Prostate gland (tissue), 2 donors: ENCODE measurements around the gene RPAIN. TPM values are rescaled to one million over a fixed set of nuclear protein-coding genes. Genes with fewer than 3 reads are reported as not detected.
A peak's percentile ranks its signal among the peaks of the same experiment; 100 is the strongest.

Source experiments
- DNase-seq: peaks from one replicate; pipeline ENCODE4 v3.0.0-alpha.2; 2019; ENCODE audit warnings: low spot score
- H3K27ac ChIP-seq, 2 donors: fragments of 200-600 bp; sonication (generic); 2 replicates each; pipeline ENCODE4 v1.5.1; 2017 to 2019
- H3K27me3 ChIP-seq: fragments of 200-600 bp; sonication (generic); replicated peaks from 2 replicates; pipeline ENCODE4 v1.5.1; 2019; ENCODE audit not compliant: insufficient read depth
- H3K36me3 ChIP-seq, 2 donors: fragments of 200-600 bp; sonication (generic); 1 replicate in 1 of 2; 2 replicates in 1 of 2; pipeline versions ENCODE4 v1.5.1 to v1.8.1; 2017 to 2019
- H3K4me1 ChIP-seq: fragments of 200-600 bp; sonication (generic); replicated peaks from 2 replicates; pipeline ENCODE4 v1.5.1; 2019
- H3K4me3 ChIP-seq, 2 donors: fragments of 200-600 bp; sonication (generic); 2 replicates each; pipeline ENCODE4 v1.5.1; 2017 to 2019
- H3K9me3 ChIP-seq: fragments of 200-600 bp; sonication (generic); 2 replicates; pipeline ENCODE4 v1.5.1; 2017
- CTCF ChIP-seq, 4 experiments: fragments of 200-600 bp in 2 of 4; fragments of 450-650 bp in 2 of 4; sonication (generic) in 2 of 4; IDR thresholded peaks; 1 replicate in 3 of 4; 2 replicates in 1 of 4; pipeline ENCODE4 v1.5.1; 2016 to 2019; ENCODE audit warnings: antibody characterized with exemption in 4 of 4, mild to moderate bottlenecking in 2 of 4, moderate library complexity in 2 of 4
- POLR2A ChIP-seq: fragments of 450-650 bp; IDR thresholded peaks from one replicate; pipeline ENCODE4 v1.6.1; 2016; ENCODE audit warnings: antibody characterized with exemption, mild to moderate bottlenecking
- POLR2AphosphoS5 ChIP-seq: sonication (generic); formaldehyde crosslinking; IDR thresholded peaks from one replicate; pipeline ENCODE4 v1.6.1; 2017; ENCODE audit warnings: antibody characterized with exemption
- WGBS: methylation state at CpG from one replicate; pipeline ENCODE4 v1.1.5; 2018; 5-methylcytosine and 5-hydroxymethylcytosine counted together
- intact Hi-C: fragments of 100-400 bp; cut with DNase I; formaldehyde crosslinking; loops from one replicate; pipeline ENCODE4 v1.14.2; 2022
- total RNA-seq, 2 donors: library from RNA; depleted of rRNA; stranded (reverse); fragments of >200 nt; gene quantifications; one replicate each; pipeline ENCODE4 v1.1.0, GENCODE V29; 2016

The RPAIN gene
- 10 to 100 TPM; 39.2 to 51.1 TPM for total RNA-seq

DNA sequence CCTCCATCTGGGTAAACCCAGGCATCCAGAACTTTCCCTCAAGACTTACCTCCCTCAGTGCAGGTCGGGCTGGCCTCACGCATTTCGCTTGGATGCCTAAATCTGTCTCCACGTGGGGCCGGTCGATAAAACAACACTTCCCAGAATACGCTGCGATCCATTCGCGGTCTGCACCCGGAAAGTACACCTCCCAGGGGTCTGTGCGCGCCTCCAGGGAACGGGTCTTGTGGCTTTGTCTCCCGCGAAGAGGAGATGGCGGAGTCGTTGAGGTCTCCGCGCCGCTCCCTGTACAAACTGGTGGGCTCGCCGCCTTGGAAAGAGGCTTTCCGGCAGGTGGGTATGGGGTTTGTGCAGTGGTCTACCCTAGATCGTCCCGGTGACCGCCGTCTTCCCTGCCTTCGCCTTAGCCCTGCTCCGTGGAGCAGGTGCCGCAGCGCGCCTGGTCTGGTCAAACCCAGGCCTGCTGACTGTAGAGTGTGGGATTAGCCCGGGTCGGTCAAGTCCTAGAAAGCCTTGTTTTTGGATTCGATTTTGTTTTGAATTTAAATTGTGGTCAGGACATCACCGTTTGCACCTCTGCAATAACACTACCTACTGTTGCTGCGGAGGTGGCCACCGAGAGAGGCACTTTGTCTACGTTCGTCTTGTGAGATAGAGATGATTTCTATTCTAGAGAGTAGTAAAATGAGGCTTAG, at the start of gene RPAIN:
Gene RPAIN (plus strand): TSS at position 224 of the 695 bp plus-strand sequence. CDS start 29 bp downstream, at position 253.
- Histone ChIP-seq H3K27me3 (no peaks in the 10 kb centered on the region), H3K4me3 (peak within 1 kb of the TSS; percentile 65), H3K4me1 (peaks cover 5% of the 10 kb centered on the region), H3K27ac (peak within 1 kb of the TSS; percentile 91), H3K9me3 (no peaks in the 10 kb centered on the region), H3K36me3 (peaks cover 2 to 8% of the 10 kb centered on the region in 2 donors)
- intact Hi-C loops, result loop anchor here (2.0 kb wide), 1 partner anchor 49 kb away; the partner anchor contains the start of gene DHX33
- peak; percentile 91 for DNase-seq
- WGBS, result under 1% methylated on average over 41 of the region's 41 CpGs
- peak; percentile 78 for TF ChIP-seq POLR2AphosphoS5
- TF ChIP-seq CTCF (IDR thresholded peaks at IDR 0.05), result no peak
- TF ChIP-seq POLR2A, result peak; percentile 51

DNA sequence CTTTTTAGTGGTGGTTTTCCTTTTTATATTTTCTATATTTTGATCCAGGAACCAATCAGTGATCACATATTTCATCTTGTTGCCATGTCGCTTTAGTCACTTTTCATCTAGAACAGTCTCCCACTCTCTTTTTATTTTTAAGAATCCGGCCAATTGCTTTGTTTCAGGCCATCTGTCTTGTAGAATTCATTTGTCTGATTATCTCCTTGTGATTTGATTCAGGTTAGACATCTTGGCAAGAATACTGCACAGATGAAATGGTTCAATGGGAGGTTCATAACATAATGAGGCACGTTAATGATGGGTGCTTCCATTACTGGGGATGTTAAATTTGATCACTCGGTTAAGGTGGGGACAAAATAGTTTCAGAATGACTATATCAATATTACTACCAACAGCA, 49.6 kb upstream of the RPAIN start:
- H3K4me3 ChIP-seq, result no peak overlapping the region
- TF ChIP-seq POLR2A (no peak), POLR2AphosphoS5 (no peak), CTCF (IDR thresholded peaks at IDR 0.05) (no peak)
- H3K9me3 ChIP-seq, result no peaks in the 10 kb centered on the region
- intact Hi-C loops, result no loop called here
- no peaks in the 10 kb centered on the region for H3K36me3 ChIP-seq
- H3K27me3 ChIP-seq, result no peaks in the 10 kb centered on the region
- H3K27ac ChIP-seq, result no peak overlapping the region
- WGBS, result 87% methylated on average over 4 of the region's 4 CpGs
- H3K4me1 ChIP-seq, result no peaks in the 10 kb centered on the region
- no peak for DNase-seq

GRCh38 chr17:5373112-5373511, 46.9 kb upstream of the RPAIN start:
- no peak for DNase-seq
- peak overlapping the region in 1 of 2 donors; percentile 8 for H3K27ac ChIP-seq
- intact Hi-C loops, result no loop called here
- no peaks in the 10 kb centered on the region for H3K4me1 ChIP-seq
- H3K9me3 ChIP-seq, result no peaks in the 10 kb centered on the region
- 58% methylated on average over 6 of the region's 6 CpGs for WGBS
- H3K4me3 ChIP-seq, result no peak overlapping the region
- TF ChIP-seq CTCF (IDR thresholded peaks at IDR 0.05), result no peak
- no peak for TF ChIP-seq POLR2A
- no peak for TF ChIP-seq POLR2AphosphoS5
- H3K27me3 ChIP-seq, result no peaks in the 10 kb centered on the region
- H3K36me3 ChIP-seq, result peaks cover 3 to 4% of the 10 kb centered on the region in 2 donors

DNA sequence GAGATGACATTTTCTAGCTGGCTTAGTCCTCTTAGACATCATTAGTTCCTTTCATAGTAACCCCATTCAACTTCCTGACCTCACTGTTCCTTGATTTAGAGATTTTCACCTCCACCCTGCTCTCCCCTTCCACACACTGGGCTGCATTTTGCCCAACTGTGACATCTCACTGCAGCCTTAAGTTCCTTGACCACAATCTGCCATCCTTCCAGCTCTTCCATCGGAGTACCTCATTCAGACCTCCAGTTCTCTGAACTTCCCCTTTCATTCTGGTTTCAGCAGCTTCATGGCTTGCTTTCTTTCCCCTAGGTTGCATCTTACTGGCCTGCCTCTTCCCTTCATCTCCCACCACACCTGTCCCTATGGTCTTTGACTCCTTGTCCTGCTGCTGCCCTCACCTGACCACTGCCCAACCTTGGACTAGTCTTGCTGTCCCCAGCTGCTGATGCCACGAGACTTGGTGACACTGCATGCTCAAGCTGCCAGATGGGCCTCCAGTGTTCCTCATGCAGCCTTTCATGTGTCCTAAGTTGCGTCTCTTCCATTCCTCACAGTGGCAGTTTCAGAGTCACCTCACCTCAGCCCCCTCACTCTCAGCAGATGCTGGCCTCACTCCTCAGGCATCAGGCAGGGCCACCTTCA, 41.3 kb upstream of the RPAIN start:
- Histone ChIP-seq H3K27me3 (no peaks in the 10 kb centered on the region), H3K27ac (no peak overlapping the region), H3K9me3 (no peaks in the 10 kb centered on the region), H3K4me1 (no peaks in the 10 kb centered on the region), H3K36me3 (peaks cover 19 to 21% of the 10 kb centered on the region in 2 donors), H3K4me3 (no peak overlapping the region)
- no peak for DNase-seq
- 98% methylated on average over 3 of the region's 3 CpGs for WGBS
- intact Hi-C loops, result no loop called here
- TF ChIP-seq CTCF (IDR thresholded peaks at IDR 0.05) (no peak), POLR2AphosphoS5 (no peak), POLR2A (no peak)
